HG02759 (cell line): ENCODE data around the gene FOXJ3.

Source experiments
- ATAC-seq: cut with Tn5 transposase; IDR thresholded peaks from one replicate; pipeline ENCODE4 v1.9.1; 2021; ENCODE audit warnings: mild to moderate bottlenecking, moderate library complexity; ENCODE audit not compliant: unreplicated experiment

FOXJ3 gene

GRCh38 chr1:42311897-42312296 is 23.1 kb downstream of the FOXJ3 start:
- ATAC-seq: no peak

GRCh38 chr1:42311138-42311537 is 23.9 kb downstream of the FOXJ3 start:
- ATAC-seq: no peak

DNA sequence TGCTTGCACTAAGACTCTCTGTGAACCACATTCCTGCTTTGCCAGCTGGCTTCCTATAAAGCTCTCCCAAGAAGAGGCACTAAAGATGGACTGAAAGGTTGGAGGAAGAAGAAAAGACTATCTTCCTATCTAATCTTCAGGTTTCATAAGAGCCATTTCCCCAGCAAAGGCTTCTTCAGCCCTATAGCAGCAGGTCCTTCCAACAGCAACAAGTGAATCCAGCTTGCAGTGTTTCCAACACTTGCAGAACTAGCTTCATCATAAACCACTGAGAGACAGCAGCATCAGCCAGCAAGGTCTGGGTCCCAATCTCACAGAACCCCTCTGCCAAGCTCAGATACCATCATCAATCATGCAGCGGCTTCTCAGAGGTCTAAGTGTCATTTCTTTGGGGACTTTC is 28.1 kb downstream of the FOXJ3 start:
- no peak for ATAC-seq

GRCh38 chr1:42305639-42306038 is 29.4 kb downstream of the FOXJ3 start:
- no peak for ATAC-seq

DNA sequence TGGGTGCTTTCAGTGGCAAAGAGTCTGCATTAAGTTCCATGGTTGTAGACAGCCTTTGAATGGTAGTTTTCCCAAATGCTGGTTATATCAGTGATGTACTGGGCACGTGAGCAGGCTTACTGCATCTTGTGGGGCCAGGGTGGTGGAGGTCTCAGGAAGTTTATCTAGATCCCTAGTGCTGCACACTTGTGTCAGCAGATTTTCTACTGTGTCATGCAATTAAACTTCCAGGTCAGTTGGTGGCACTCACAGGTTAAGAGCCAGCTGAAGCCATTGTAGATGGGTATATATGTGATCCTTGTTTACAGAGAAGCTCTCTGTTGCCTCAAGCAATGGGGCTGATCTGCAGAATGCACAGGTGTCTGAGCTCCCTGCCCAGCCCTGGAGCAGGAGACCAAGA is 33.0 kb downstream of the FOXJ3 start:
- no peak for ATAC-seq

DNA sequence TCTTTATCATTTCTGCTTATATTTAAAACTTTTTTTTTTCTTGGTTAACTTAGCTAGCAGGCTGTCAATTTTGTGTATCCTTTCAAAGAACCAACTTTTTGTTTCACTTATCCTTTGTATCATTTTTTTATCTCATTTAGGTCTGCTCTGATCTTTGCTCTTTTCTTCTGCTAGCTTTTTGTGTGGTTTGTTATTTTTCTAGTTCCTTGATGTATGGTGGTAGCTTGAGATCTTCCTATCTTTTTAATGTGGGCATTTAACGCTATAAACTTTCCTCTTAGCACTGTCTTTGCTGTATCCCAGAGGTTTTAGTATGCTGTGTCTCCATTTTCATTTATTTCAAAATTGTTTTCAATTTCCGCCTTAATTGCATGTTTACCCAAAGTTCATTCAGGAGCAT is 36.5 kb downstream of the FOXJ3 start:
- ATAC-seq: no peak

DNA sequence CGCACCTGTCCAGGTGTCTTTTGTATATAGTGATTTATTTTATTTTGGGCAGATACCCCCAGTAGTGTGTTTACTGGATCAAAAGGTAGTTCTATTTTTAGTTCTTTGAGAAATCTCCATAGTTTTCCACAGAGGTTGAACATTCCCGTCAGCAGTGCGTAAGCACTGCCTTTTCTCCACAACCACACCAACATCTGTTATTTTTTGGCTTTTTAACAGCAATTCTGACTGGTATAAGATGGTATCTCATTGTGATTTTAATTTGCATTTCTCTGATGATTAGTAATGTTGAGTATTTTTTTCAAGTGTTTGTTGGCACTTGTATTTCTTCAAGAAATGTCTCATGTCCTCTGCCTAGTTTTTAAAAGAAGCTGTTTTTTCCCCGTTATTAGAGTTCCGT is 39.2 kb downstream of the FOXJ3 start:
- no peak for ATAC-seq

DNA sequence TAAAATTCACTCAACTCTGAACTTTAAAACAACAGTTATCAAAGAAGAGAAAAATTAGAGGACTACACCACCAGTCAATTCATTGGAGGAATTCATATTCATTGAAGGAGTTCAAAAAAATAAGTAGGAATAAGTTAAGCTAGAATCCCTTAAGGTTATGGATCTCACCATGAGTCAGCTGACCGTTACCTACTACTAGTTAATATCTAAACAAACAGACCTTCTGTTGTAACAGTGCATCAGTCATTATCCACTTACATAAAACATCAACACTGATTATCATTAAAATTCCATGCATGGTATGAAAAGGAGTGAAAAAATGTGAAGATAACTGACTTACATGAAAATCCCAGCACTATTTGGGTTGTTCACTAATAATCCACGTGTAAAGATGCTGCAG is 44.9 kb downstream of the FOXJ3 start:
- ATAC-seq: no peak

- no peak for ATAC-seq
Measured at GRCh38 chr1:42288311-42288985, 46.6 kb downstream of the FOXJ3 start.

- ATAC-seq: no peak
Measured at GRCh38 chr1:42282867-42283583, 52.0 kb downstream of the FOXJ3 start.

DNA sequence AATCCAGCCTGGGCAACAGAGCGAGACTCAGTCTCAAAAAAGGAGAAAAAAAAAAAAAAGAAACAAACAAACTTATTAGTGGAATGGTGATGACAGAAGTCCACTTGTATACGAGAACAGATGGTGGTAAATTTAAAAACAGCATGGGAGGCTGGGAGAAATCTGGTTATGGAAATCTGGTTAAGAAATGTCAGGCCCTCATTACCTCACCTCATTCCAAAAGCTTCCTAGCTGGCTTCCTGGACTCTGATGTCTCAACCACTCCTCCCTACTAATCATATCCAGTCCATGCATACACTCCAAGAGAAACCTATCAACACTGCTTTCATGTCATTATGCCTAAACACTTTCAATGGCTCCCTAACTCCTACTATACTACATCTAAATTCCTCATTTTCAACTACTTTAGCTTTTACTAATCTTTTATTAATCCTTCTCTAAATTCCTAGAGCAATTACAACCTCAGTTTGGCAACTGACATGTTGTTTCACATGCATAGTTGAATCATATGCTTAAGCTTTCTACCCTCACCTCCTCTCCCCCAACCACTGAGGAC is 52.9 kb downstream of the FOXJ3 start:
- no peak for ATAC-seq

- no peak for ATAC-seq
Measured at GRCh38 chr1:42280821-42281220, 54.2 kb downstream of the FOXJ3 start.

DNA sequence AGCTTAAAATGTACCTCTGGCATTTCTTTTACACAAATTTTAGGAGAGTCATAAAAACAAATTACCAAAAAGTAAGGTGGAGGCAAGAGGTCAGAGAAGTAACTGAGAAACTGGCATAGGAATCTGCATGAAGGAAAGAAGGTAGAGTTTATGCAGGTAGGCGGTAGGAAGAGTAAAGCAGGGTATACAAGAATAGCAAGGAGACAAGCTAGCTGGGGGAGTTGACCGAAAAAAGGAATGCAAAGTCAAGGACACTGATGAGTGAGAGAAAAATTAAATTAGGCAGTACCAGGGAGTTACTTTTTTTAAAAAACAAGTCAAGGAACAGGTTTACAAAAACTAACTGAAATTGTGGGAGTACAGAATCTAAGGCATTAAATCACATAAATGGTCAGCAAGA is 56.0 kb downstream of the FOXJ3 start:
- ATAC-seq: no peak

GRCh38 chr1:42272920-42273319 is 62.1 kb downstream of the FOXJ3 start:
- no peak for ATAC-seq

DNA sequence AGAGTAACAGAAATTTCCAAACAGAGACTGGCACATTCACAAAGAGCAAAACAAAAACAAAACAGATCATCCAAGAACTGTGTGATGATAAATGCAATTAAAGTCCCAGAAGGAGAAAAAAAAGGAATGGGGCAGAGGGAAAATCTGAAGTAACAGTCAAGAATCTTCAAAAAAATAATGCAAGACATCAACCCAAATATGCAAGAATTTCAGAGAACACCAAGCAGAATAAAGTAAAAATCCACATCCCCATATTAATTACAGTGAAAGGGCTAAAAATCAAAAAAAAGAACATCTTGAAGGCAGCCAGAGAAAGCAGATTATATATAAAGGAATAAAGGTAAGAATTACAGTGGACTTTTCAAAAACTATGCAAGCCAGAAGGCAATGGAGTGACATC is 67.1 kb downstream of the FOXJ3 start:
- ATAC-seq: no peak

DNA sequence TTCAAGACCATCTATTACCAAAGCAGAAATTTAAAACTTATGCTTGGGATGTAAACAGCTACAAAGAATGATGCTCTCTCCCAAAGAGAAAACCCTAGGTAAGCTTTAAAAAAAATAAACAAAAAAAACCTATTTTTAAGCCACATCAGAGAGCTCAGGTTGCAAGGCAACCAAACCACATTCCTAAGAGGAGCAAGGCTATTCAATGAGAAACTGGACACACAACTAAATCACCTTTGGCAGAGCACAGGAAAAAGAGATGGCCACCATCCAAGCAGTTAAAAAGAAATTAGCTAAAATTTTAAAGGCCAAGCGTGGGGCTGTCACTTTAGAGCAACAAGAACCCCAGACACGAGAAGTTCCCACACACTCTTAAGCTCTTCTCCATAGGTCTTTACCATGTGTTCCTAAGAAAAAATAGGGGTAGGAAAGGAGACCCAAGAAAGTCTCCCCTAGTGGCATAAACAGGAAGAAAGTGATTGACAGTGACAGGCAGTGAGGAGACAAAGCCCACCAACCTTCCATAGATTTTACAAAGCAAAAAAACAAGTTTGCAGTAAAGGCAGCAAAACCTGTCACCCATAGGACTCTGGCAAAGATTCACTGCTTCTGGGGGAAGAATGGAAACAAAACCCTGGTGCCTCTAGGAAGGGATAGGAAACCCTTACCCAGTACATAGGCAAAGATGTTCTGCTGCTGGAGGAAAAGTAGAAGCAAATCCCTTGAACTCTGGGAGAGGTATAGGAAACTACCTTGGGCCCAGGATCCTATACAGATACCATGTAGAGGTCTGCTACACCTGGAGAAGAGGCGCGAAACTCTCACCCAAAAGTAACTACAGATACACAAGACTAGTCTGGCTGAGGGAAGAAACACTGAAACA is 68.5 kb downstream of the FOXJ3 start:
- no peak for ATAC-seq

DNA sequence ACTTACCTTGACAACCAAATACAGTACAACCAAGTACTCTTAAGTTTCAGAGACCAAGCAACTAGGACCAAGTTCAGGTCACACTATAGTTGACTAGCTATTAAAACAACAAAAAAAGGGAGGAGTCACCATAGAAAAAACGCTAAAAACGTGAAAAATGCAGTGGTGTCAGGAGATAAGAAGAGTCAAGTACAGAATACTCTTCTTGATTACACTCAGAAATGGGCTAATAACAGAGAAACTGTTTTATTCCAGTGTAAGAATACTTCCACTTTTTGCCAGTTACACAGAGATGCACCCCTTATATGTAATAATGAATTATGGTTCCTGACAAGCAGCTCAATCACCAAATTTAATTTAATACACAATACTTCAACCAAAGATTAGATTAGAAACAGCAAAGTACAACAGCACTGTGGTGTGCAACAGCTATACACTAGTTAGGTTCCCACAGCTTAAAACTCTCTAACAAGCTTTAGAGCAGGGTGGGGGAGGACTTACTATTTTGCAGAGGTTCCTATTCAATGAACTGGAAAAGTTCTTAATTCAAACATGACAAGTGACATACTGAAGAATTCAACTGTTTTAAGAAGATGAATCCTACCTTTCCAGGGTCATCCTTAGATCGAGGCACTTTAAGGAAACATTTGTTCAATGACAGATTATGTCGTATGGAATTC is 70.4 kb downstream of the FOXJ3 start:
- ATAC-seq: no peak

- ATAC-seq: no peak
Measured at GRCh38 chr1:42263019-42263418, 72.0 kb downstream of the FOXJ3 start.

DNA sequence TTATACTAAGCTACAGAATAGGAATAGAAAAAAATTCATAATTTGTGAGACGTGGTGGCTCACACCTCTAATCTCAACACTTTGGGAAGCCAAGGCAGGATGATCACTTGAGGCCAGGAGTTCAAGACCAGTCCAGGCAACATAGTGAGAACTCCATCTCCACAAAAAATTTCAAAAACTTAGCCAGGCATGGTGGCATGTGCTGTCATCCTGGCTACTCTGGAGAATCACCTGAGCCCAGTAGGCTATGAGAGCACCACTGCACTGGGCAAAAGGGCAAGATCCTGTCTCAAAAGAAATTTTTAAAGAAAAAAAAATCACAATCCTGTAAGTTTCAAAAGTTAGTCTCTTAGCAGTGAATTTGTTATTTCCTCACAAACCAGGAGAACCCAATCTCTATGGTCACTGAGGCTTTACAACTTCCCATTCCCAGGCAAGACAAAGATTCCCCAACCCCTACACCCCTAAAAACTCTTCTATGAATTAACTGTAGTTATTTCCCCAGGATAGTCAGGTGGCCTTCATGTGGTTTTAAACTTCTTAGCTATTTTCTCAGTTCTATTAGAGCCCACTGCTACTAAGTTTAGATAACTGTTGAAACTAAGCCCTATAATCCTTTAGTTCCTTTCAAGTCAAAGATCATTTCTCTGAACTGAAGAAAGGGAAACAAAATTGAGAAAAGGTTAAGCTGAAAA is 74.5 kb downstream of the FOXJ3 start:
- ATAC-seq: no peak

GRCh38 chr1:42259739-42260064 is 75.3 kb downstream of the FOXJ3 start:
- no peak for ATAC-seq
